ENCODE results near the gene PPP1CA. TPM values are rescaled to one million over a fixed set of nuclear protein-coding genes. Genes with fewer than 3 reads are reported as not detected.

The PPP1CA gene
- polyA plus RNA-seq, 3 donors: 209 to 551 (median 461) TPM

GRCh38 chr11:67351275-67352005, 50.2 kb downstream of the PPP1CA start:
- Histone ChIP-seq H3K36me3 (replicated peaks in 1 of 2; ENCODE audit: control insufficient read depth in 1 of 2, insufficient read depth in 2 of 2, low read length in 2 of 2) (no peaks in the 10 kb centered on the region), H3K79me2 (ENCODE audit: insufficient read depth, low read length) (peaks cover 34% of the 10 kb centered on the region), H3K27me3 (ENCODE audit: control insufficient read depth in 2 of 2, insufficient read depth in 2 of 2, low read length in 2 of 2) (no peaks in the 10 kb centered on the region), H3K9me3 (replicated peaks in 1 of 2; ENCODE audit: control insufficient read depth in 1 of 2, insufficient read depth in 1 of 2, low read length in 2 of 2) (no peaks in the 10 kb centered on the region), H3K4me1 (ENCODE audit: control insufficient read depth in 1 of 2, insufficient read depth in 2 of 2, low read length in 2 of 2) (peaks cover 52 to 56% of the 10 kb centered on the region in 2 donors), H3K4me2 (replicated peaks; ENCODE audit: extremely low read depth, low read length, poor library complexity, severe bottlenecking) (peak overlapping the region; percentile 75), H4K20me1 (ENCODE audit: insufficient read depth, low read length) (peaks cover 15% of the 10 kb centered on the region), H3K4me3 (replicated peaks in 1 of 3; ENCODE audit: low read depth in 2 of 3, low read length in 3 of 3) (peak overlapping the region in 1 of 3 experiments; percentile 32), H3K9ac (ENCODE audit: insufficient read depth, low read length, poor library complexity, severe bottlenecking) (no peak overlapping the region), H2AFZ (ENCODE audit: insufficient read depth, low read depth, low read length, poor library complexity, severe bottlenecking) (no peak overlapping the region), H3K27ac (ENCODE audit: low read depth in 1 of 2, low read length in 2 of 2) (peak overlapping the region; percentile 24 to 52)
- DNase-seq: peak; percentile 75 to 85 (median 82)
- Mint-ChIP-seq H3K36me3 (peaks cover 8 to 9% of the 10 kb centered on the region in 2 donors), H3K4me3 (peak overlapping the region in 1 of 2 donors; percentile 57), H3K27ac (peak overlapping the region; percentile 63 to 88 (median 76)), H3K4me1 (peaks cover 53% of the 10 kb centered on the region), H3K9me3 (no peaks in the 10 kb centered on the region), H3K27me3 (ENCODE audit: low read depth in 3 of 3) (peaks cover 0 to 2% (median 0%) of the 10 kb centered on the region in 3 donors)
- peak; percentile 98 for TF ChIP-seq CTCF (IDR thresholded peaks at IDR 0.05)
- 20% methylated on average over 5 of the region's 11 CpGs for WGBS (ENCODE audit: insufficient coverage)
- intact Hi-C loops (cut with micrococcal nuclease): loop anchor here (1.0 to 5.0 kb wide), 2 partner anchors 31 to 156 kb away; partner anchors contain the start of genes CDK2AP2 (in 1 of the 2) and PITPNM1 (in 1 of the 2)

GRCh38 chr11:67349928-67350465, 51.7 kb downstream of the PPP1CA start:
- Histone ChIP-seq H2AFZ (ENCODE audit: insufficient read depth, low read depth, low read length, poor library complexity, severe bottlenecking) (no peak overlapping the region), H3K27me3 (ENCODE audit: control insufficient read depth in 2 of 2, insufficient read depth in 2 of 2, low read length in 2 of 2) (no peaks in the 10 kb centered on the region), H3K27ac (ENCODE audit: low read depth in 1 of 2, low read length in 2 of 2) (no peak overlapping the region), H3K4me2 (replicated peaks; ENCODE audit: extremely low read depth, low read length, poor library complexity, severe bottlenecking) (no peak overlapping the region), H3K79me2 (ENCODE audit: insufficient read depth, low read length) (peaks cover 20% of the 10 kb centered on the region), H3K4me3 (replicated peaks in 1 of 3; ENCODE audit: low read depth in 2 of 3, low read length in 3 of 3) (no peak overlapping the region), H4K20me1 (ENCODE audit: insufficient read depth, low read length) (peaks cover 15% of the 10 kb centered on the region), H3K36me3 (replicated peaks in 1 of 2; ENCODE audit: control insufficient read depth in 1 of 2, insufficient read depth in 2 of 2, low read length in 2 of 2) (no peaks in the 10 kb centered on the region), H3K4me1 (ENCODE audit: control insufficient read depth in 1 of 2, insufficient read depth in 2 of 2, low read length in 2 of 2) (peaks cover 38 to 41% of the 10 kb centered on the region in 2 donors), H3K9me3 (replicated peaks in 1 of 2; ENCODE audit: control insufficient read depth in 1 of 2, insufficient read depth in 1 of 2, low read length in 2 of 2) (no peaks in the 10 kb centered on the region), H3K9ac (ENCODE audit: insufficient read depth, low read length, poor library complexity, severe bottlenecking) (no peak overlapping the region)
- H3K36me3 Mint-ChIP-seq: peaks cover 8 to 9% of the 10 kb centered on the region in 2 donors
- intact Hi-C loops (cut with micrococcal nuclease): loop anchor here (2.0 to 5.0 kb wide), 2 partner anchors 157 kb away; partner anchors contain the start of genes CDK2AP2 (in 1 of the 2) and PITPNM1 (in 1 of the 2)
- peaks cover 0 to 2% (median 0%) of the 10 kb centered on the region in 3 donors for H3K27me3 Mint-ChIP-seq (ENCODE audit: low read depth in 3 of 3)
- peaks cover 43% of the 10 kb centered on the region for H3K4me1 Mint-ChIP-seq
- H3K27ac Mint-ChIP-seq: peak overlapping the region in 1 of 7 donors; percentile 28
- no CpG with 5 or more reads among the region's 4 CpGs for WGBS (ENCODE audit: insufficient coverage)
- H3K4me3 Mint-ChIP-seq: no peak overlapping the region
- no peak for DNase-seq
- no peak for TF ChIP-seq CTCF (IDR thresholded peaks at IDR 0.05)
- no peaks in the 10 kb centered on the region for H3K9me3 Mint-ChIP-seq

All from CD14-positive monocyte (primary cell).